Esophagus muscularis mucosa (tissue), 3 donors: ENCODE data around the gene GOLGA2.

ENCODE experiments used
- POLR2A ChIP-seq: fragments of 450-650 bp; IDR thresholded peaks from one replicate; pipeline ENCODE4 v1.6.1; 2017; ENCODE audit warnings: antibody characterized with exemption, moderate library complexity, mild to moderate bottlenecking, low read depth
- TF ChIP-seq, protein P1 (sequence below), 3 experiments: fragments of 200-600 bp in 2 of 3; fragments of 450-650 bp in 1 of 3; sonication (generic) in 2 of 3; IDR thresholded peaks; one replicate each; pipeline ENCODE4 v1.5.1; 2017 to 2019; ENCODE audit warnings: antibody characterized with exemption in 3 of 3, mild to moderate bottlenecking in 2 of 3, moderate library complexity in 1 of 3

DNA sequence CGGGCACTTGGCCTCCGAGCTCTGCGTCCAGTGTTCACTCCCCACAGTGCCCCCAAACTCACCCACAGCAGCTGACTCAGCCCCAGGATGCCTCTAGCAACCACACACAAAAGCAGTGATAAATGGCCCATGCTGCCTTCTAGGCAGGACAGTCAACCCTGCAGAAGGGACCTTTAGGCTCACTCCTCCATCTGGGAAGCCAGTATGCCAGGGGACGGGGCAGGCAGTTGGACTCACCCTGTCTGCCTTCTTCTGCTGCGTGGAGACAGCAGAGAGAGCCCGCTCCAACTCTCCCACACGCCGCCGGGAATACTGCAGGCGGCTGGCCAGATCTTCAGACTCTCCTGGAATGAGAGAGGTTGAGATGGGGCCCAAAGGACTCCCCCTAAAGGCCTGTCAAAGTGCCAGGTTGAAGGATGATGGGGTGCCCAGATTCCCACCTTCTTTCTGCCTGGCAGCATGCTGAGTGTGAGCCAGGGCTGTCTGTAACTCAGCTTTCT, 10.4 kb downstream of the GOLGA2 start:
- TF ChIP-seq, protein P1, sequence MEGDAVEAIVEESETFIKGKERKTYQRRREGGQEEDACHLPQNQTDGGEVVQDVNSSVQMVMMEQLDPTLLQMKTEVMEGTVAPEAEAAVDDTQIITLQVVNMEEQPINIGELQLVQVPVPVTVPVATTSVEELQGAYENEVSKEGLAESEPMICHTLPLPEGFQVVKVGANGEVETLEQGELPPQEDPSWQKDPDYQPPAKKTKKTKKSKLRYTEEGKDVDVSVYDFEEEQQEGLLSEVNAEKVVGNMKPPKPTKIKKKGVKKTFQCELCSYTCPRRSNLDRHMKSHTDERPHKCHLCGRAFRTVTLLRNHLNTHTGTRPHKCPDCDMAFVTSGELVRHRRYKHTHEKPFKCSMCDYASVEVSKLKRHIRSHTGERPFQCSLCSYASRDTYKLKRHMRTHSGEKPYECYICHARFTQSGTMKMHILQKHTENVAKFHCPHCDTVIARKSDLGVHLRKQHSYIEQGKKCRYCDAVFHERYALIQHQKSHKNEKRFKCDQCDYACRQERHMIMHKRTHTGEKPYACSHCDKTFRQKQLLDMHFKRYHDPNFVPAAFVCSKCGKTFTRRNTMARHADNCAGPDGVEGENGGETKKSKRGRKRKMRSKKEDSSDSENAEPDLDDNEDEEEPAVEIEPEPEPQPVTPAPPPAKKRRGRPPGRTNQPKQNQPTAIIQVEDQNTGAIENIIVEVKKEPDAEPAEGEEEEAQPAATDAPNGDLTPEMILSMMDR (IDR thresholded peaks at IDR 0.05): no peak
- no peak for TF ChIP-seq POLR2A
